Lung microvascular endothelial cell (primary cell): Measurements from ENCODE around the gene NAP1L2. TPM values are rescaled to one million over a fixed set of nuclear protein-coding genes. Genes with fewer than 3 reads are reported as not detected.
"Not testable (repeated sequence)": the region's sequence is repeated elsewhere in the genome, so short reads cannot be mapped to it uniquely, and the experiment has no call there.

Source experiments
- DNase-seq, 2 donors: peaks; one replicate each; pipeline versions ENCODE4 v3.0.0 to v3.0.0-alpha.2; 2010; ENCODE audit warnings: low read depth in 2 of 2
- total RNA-seq: library from RNA; depleted of rRNA; stranded (reverse); fragments of >200 nt; gene quantifications from 2 replicates; pipeline ENCODE4 v1.2.1, GENCODE V29; 2014

NAP1L2 gene, protein sequence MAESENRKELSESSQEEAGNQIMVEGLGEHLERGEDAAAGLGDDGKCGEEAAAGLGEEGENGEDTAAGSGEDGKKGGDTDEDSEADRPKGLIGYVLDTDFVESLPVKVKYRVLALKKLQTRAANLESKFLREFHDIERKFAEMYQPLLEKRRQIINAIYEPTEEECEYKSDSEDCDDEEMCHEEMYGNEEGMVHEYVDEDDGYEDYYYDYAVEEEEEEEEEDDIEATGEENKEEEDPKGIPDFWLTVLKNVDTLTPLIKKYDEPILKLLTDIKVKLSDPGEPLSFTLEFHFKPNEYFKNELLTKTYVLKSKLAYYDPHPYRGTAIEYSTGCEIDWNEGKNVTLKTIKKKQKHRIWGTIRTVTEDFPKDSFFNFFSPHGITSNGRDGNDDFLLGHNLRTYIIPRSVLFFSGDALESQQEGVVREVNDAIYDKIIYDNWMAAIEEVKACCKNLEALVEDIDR
- 0.65 and 2.0 TPM in 2 replicates for total RNA-seq

GRCh38 chrX:73214426-73215094 lies at the start of gene NAP1L2:
TSS of gene NAP1L2 (minus strand) at chrX:73214851. CDS start at chrX:73214492, 359 bp downstream.
- peak; percentile 19 to 27 for DNase-seq

DNA sequence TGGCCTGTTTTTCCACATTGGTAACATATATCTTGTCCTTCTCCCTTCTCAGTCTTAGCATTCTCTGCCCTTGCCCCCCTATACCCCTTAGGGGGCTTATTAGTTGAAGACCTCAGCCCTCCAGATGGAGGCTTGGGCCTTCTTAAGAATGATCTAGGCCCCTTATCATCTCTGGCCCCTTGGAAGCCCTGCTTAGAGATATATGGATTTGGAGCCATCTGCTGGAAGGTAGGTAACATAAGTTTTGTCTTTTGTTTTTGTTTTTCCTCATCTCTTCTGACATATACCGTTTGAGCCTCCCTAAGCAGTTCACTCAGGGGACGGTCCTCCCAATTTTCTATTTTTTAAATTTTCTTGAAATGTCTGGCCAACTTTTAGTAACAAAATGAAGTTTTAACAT lies 48.3 kb upstream of the NAP1L2 start:
- DNase-seq = peak; percentile 8 to 16

DNA sequence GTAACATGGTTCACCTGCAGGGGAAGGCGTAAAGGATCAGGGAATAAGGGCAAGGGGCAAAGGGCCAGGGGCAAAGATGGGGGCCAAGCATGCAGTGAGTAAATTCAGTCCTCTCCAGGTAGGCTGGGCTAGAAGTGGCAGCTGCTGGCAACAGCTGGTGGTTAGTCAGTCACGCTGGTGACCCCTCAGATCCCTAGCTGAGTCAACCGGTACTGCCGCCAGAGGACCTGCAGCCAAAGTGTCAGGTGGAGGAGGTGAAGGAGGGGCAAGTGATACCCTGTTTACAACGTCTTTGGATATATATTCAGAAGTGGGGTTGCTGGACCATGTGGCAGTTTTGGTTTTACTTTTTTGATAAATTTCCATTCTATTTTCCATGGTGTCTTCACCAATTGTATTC lies 24.6 kb upstream of the NAP1L2 start:
- no peak for DNase-seq

DNA sequence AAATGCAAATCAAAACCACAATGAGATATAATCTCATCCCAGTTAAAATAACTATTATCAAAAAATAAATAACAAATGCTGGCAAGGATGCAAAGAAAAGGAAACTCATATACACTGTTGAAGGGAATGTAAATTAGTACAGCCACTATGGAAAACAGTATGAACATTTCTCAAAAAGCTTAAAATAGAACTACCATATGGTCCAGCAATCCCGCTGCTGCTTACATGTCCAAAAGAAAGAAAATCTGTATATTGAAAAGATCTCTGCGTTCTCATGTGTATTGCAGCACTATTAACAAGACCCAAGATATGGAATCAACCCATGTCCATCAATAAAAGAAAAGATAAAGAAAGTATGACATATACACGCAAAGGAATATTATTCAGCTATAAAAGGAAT lies 3.0 kb upstream of the NAP1L2 start:
- no peak for DNase-seq

GRCh38 chrX:73215246-73215645 lies 595 bp upstream of the NAP1L2 start:
- DNase-seq = no peak

DNA sequence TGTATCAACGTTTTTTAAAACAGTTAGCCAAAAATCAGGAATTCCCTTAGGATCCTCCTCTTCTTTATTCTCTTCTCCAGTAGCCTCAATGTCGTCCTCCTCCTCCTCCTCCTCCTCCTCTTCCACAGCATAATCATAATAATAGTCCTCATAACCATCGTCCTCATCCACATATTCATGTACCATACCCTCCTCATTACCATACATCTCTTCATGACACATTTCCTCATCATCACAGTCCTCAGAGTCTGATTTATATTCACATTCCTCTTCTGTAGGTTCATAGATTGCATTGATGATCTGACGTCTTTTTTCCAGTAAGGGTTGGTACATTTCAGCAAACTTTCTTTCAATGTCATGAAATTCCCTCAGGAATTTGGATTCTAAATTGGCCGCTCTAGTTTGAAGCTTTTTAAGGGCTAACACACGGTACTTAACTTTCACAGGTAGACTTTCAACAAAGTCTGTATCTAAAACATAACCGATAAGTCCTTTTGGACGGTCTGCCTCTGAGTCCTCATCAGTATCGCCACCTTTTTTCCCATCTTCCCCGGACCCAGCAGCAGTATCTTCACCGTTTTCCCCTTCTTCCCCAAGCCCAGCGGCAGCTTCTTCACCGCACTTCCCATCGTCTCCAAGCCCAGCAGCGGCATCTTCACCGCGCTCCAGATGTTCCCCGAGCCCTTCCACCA lies 771 bp downstream of the NAP1L2 start:
- DNase-seq = no peak

DNA sequence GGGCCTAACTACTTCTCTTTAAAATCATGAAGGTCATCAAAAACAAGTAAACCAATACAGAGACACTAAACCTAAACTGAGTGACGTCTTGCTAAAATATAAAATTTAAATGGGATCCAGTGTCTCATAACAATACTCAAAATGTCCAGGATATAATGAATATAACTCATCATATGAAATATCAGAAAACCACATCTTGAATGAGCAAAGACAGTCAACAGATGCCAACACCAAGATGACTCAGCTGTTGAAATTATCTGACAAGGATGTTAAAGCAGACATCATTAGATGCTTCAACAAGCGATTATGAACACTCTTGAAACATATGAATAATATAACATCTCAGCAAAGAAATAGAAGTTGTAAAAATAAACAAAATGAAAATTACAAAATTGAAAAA lies 8.3 kb downstream of the NAP1L2 start:
- no peak for DNase-seq

- DNase-seq = no peak
Measured at GRCh38 chrX:73182502-73183114, 32.0 kb downstream of the NAP1L2 start.

DNA sequence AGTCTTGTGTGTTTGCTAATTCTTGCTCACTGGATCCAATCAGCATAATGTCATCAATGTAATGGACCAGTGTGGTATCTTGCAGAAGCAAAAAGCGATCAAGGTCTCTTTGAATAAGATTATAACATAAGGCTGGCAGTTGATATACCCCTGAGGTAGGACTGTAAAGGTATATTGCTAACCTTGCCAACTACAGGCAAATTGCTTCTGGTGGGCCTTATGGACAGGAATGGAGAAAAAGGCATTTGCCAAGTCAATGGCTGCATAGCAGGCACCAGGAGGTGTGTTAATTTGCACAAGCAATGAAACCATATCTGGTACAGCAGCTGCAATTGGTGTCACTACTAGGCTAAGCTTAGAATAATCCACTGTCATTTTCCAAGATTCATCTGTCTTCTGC lies 45.7 kb downstream of the NAP1L2 start:
- DNase-seq = not testable (repeated sequence)

Other genes starting within 250 kb of the NAP1L2 start
- not detected in 2 replicates for gene PABPC1L2B, start 211.9 kb downstream of the NAP1L2 start, total RNA-seq
- not detected in 2 replicates for gene PABPC1L2A, start 135.3 kb downstream of the NAP1L2 start, total RNA-seq
- not detected in 2 replicates for gene CDX4, start 232.2 kb upstream of the NAP1L2 start, total RNA-seq